RWPE1 (cell line): ENCODE data around the gene TRAPPC4.

Experiments used
- CTCF ChIA-PET: fragments of 350-600 bp; sonication (Branson Sonifier 250); formaldehyde crosslinking; extraction: SDS; loops from one replicate; lab custom pipeline; 2021; lab: Yijun Ruan, JAX
- POLR2A ChIA-PET: fragments of 400-600 bp; formaldehyde crosslinking; extraction: SDS; loops from one replicate; lab custom pipeline; 2020; ENCODE audit warnings: antibody characterized with exemption; ENCODE audit not compliant: low non-redundant PET; lab: Yijun Ruan, JAX
- DNase-seq: peaks from one replicate; pipeline ENCODE4 v3.0.0; 2012; ENCODE audit warnings: low spot score
- H3K27ac ChIP-seq: fragments of 450-650 bp; 2 replicates; pipeline ENCODE4 v1.5.1; 2017
- TF ChIP-seq, protein P1 (sequence below): fragments of 450-650 bp; conservative IDR thresholded peaks from 2 replicates; pipeline ENCODE4 v1.5.1; 2017; ENCODE audit warnings: low read depth, mild to moderate bottlenecking

Gene TRAPPC4

DNA sequence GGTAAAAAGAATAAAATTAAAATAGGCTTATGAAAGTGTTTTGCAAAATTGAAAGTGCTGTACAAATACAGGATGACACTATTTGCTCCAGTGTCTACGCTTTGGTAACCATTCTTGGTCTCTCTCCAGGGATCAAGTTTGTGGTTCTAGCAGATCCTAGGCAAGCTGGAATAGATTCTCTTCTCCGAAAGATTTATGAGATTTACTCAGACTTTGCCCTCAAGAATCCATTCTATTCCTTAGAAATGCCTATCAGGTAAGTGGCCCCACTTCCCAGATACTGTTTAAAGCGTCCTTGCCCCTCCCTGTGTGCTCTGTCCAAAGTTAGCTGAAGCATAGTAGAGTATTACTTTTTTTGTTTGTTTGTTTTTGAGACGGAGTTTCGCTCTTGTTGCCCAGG is 3.1 kb downstream of the TRAPPC4 start:
- ChIA-PET CTCF (no interaction called here), POLR2A (no interaction called here)
- no peak for DNase-seq
- TF ChIP-seq, protein P1, sequence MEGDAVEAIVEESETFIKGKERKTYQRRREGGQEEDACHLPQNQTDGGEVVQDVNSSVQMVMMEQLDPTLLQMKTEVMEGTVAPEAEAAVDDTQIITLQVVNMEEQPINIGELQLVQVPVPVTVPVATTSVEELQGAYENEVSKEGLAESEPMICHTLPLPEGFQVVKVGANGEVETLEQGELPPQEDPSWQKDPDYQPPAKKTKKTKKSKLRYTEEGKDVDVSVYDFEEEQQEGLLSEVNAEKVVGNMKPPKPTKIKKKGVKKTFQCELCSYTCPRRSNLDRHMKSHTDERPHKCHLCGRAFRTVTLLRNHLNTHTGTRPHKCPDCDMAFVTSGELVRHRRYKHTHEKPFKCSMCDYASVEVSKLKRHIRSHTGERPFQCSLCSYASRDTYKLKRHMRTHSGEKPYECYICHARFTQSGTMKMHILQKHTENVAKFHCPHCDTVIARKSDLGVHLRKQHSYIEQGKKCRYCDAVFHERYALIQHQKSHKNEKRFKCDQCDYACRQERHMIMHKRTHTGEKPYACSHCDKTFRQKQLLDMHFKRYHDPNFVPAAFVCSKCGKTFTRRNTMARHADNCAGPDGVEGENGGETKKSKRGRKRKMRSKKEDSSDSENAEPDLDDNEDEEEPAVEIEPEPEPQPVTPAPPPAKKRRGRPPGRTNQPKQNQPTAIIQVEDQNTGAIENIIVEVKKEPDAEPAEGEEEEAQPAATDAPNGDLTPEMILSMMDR: no peak
- peak overlapping the region; percentile 44; the same call in 1 of the 2 replicates for H3K27ac ChIP-seq

DNA sequence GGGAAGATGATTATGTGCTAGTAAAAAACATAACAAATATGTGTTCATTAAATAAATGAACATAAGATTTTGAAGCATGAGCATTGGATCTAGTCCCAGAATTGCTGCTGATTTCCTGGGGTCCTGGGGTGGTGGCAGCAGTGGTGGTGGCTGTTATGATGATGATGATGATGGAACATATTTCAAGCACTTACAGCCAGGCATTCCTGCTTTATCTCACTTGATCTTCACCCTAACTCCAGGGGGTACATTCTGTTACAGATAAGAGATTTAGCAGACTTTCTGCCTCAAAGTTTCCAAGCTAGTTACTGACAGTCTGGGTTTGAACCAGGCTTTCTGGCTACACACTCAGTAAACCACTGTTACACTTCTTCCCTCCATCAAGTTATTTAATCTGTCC is 5.2 kb downstream of the TRAPPC4 start:
- TF ChIP-seq, protein P1: no peak
- POLR2A ChIA-PET: no interaction called here
- no peak for DNase-seq
- CTCF ChIA-PET: no interaction called here
- H3K27ac ChIP-seq: no peak overlapping the region

DNA sequence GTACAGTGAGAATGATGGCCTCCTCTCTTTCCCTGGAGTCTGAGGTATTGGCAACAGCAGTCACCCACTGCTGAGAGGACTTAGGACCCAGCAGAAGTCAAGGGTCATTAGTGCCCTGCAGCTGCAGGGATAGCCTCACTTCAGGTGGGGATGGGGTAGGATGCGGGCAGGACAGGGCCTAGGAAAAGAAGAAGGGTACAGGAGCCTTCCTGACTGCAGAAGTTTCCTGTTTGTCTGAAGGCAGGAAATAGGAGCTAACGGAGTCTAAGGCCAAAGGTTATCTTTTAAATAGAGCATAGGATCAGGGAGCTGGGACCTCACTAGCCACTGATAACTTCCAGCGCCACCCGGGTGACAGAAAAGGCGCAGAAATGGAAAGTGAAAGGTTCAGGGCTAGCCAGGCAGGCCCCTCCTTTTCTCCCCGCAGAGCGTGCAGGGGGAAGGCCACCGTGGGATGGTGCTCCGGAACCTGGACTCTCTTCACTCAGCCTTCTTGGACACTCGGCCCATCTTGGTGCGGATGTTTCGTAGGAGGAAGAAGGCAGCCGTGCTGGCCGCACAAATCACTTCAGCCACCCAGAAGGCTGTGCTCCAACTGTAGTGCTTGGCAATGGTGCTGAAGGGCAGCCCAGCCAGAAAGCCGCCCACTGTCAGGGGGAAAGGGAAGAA is 6.0 kb downstream of the TRAPPC4 start:
- POLR2A ChIA-PET: no interaction called here
- DNase-seq: no peak
- TF ChIP-seq, protein P1: no peak
- CTCF ChIA-PET: no interaction called here
- peak overlapping the region; percentile 81 for H3K27ac ChIP-seq

DNA sequence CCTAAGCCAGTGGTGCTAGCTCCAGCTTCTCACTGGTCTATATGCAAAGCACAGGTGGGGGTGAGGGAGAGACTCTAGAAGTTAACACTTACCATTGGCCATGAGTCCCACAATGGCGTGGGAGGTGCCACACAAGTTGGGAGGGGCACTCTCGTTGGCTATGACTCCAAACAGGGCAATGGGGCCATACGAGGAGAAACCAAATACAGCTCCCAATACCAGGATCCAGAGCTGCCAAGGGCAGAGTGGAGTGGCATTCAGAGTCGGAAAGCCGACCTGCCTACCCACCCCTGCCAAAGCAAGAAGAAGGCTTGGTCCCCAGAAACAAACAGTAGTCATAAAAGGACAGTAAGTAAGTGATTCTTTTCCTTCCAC is 6.5 kb downstream of the TRAPPC4 start:
- H3K27ac ChIP-seq: peak overlapping the region; percentile 81
- TF ChIP-seq, protein P1: no peak
- DNase-seq: no peak
- ChIA-PET POLR2A (no interaction called here), CTCF (interaction anchor here (0.6 kb wide), 1 partner anchor 1438 kb away, joined by 3 read pairs; no protein-coding TSS in a partner anchor)

DNA sequence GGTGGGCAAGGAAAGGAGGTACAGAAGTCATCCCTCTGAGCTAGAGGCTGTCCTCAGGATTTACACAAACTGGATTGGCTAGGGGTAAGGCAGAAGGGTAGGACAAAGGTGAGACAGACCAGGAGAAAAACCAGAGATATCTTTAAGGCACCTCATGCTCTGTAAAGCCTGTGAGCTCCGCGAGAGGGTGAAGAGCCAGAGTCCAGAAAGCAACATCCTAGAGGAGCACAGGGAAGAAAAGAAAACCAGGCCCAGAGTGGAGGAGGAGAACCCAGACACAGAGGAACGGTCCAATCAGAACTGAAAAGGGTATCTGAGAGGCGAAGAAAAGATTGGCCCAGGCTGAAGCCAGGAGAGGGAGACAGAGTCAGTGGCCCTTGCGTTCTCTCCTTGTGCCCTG is 7.0 kb downstream of the TRAPPC4 start:
- peak overlapping the region; percentile 81 for H3K27ac ChIP-seq
- CTCF ChIA-PET: interaction anchor here (0.6 kb wide), 1 partner anchor 1439 kb away, joined by 3 read pairs; no protein-coding TSS in a partner anchor
- POLR2A ChIA-PET: no interaction called here
- DNase-seq: no peak
- TF ChIP-seq, protein P1: no peak

DNA sequence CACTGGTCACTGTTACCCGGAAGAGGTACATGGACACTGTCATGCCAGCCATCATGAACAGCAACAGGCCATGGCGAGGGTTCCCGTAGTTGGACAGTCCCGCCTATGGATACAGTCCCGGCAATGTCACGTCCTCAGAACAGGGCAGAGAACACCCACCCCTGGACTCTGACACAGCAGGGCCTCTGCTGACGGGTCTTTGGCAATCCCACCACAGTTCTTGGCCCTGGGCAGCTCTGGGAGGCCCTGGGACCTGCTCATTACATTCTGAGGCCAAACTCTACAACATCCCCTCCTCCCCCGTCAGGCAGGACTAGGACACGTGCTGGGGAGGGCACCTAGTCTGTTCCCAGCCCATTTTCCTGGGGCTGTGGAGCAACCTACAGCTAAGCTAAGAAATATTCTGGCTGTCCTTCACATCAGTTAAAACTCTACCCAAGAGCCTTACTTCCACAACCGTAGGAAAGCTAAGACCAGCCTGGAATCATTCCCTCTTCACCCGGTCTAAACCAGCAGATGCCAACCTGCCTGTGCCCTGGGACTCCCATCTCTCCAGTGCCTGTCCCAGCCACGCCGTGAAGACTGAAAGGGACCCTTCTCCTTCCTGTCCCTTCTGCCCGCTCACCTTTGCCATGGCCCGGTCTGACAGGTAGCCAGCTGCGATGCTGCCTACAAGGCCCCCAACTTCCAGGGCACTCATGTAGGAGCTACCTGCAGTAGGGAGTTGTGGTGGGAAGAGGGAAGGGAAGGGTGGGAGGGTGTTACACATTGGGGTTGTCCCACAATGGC is 7.6 kb downstream of the TRAPPC4 start:
- TF ChIP-seq, protein P1: no peak
- POLR2A ChIA-PET: no interaction called here
- peak overlapping the region; percentile 81 for H3K27ac ChIP-seq
- no peak for DNase-seq
- CTCF ChIA-PET: interaction anchor here (0.6 kb wide), 1 partner anchor 1439 kb away, joined by 3 read pairs; no protein-coding TSS in a partner anchor
